Endothelial cell of hepatic sinusoid (primary cell): ENCODE results near the gene DYNLL1.
"Not testable (repeated sequence)": the region's sequence is repeated elsewhere in the genome, so short reads cannot be mapped to it uniquely, and the experiment has no call there.

ENCODE experiments used
- in situ Hi-C: cut with HindIII; loops from 2 replicates; pipeline ENCODE4 v1.10.0; 2017; ENCODE audit warnings: low sequenced_read_pairs

Gene DYNLL1

GRCh38 chr12:120500581-120500980, 4.7 kb downstream of the DYNLL1 start:
- in situ Hi-C loops: no loop called here

GRCh38 chr12:120504587-120504986, 8.7 kb downstream of the DYNLL1 start:
- in situ Hi-C loops: no loop called here

GRCh38 chr12:120508537-120508936, 12.6 kb downstream of the DYNLL1 start:
- in situ Hi-C loops: no loop called here

GRCh38 chr12:120514002-120514401, 18.1 kb downstream of the DYNLL1 start:
- in situ Hi-C loops: no loop called here

GRCh38 chr12:120515496-120515895, 19.6 kb downstream of the DYNLL1 start:
- in situ Hi-C loops: no loop called here

GRCh38 chr12:120519324-120519723, 23.4 kb downstream of the DYNLL1 start:
- in situ Hi-C loops: not testable (repeated sequence)

GRCh38 chr12:120522568-120522967, 26.7 kb downstream of the DYNLL1 start:
- in situ Hi-C loops: no loop called here

- in situ Hi-C loops: no loop called here
Observed at GRCh38 chr12:120528861-120529525, 33.1 kb downstream of the DYNLL1 start, which contains the start of gene COQ5. Gene COQ5, minus strand, starts transcription at chr12:120529158. Its CDS starts 17 bp downstream, at chr12:120529141.

GRCh38 chr12:120529641-120530417, 33.9 kb downstream of the DYNLL1 start:
- in situ Hi-C loops: no loop called here

- in situ Hi-C loops: not testable (repeated sequence)
Observed at GRCh38 chr12:120530418-120530761, 34.5 kb downstream of the DYNLL1 start.

GRCh38 chr12:120532701-120533238, 36.9 kb downstream of the DYNLL1 start:
- in situ Hi-C loops: no loop called here

- in situ Hi-C loops: no loop called here
Observed at GRCh38 chr12:120534203-120534702, 38.3 kb downstream of the DYNLL1 start, which contains the start of gene RNF10. Gene RNF10, plus strand, starts transcription at chr12:120534356. Its CDS starts 456 bp downstream, at chr12:120534812.

- in situ Hi-C loops: loop anchor here (5.0 kb wide), 2 partner anchors 38 to 233 kb away; partner anchors contain the start of genes DYNLL1 and SIRT4
Observed at GRCh38 chr12:120534703-120535655, 39.1 kb downstream of the DYNLL1 start.

GRCh38 chr12:120536064-120536791, 40.3 kb downstream of the DYNLL1 start:
- in situ Hi-C loops: loop anchor here (5.0 kb wide), 2 partner anchors 39 to 234 kb away; partner anchors contain the start of genes DYNLL1 and SIRT4

- in situ Hi-C loops: loop anchor here (5.0 kb wide), 2 partner anchors 41 to 236 kb away; partner anchors contain the start of genes DYNLL1 and SIRT4
Observed at GRCh38 chr12:120537856-120538220, 41.9 kb downstream of the DYNLL1 start.

- in situ Hi-C loops: loop anchor here (5.0 kb wide), 2 partner anchors 41 to 236 kb away; partner anchors contain the start of genes DYNLL1 and SIRT4
Observed at GRCh38 chr12:120538281-120539156, 42.6 kb downstream of the DYNLL1 start.

GRCh38 chr12:120539303-120539702, 43.4 kb downstream of the DYNLL1 start:
- in situ Hi-C loops: loop anchor here (5.0 kb wide), 2 partner anchors 42 to 237 kb away; partner anchors contain the start of genes DYNLL1 and SIRT4

- in situ Hi-C loops: no loop called here
Observed at GRCh38 chr12:120540445-120540844, 44.5 kb downstream of the DYNLL1 start.
